HG03135 (cell line): Measurements from ENCODE around the gene PABPC5.

ENCODE experiments used
- ATAC-seq: cut with Tn5 transposase; IDR thresholded peaks from one replicate; pipeline ENCODE4 v1.9.1; 2021; ENCODE audit warnings: mild to moderate bottlenecking, moderate library complexity; ENCODE audit not compliant: unreplicated experiment

Gene PABPC5

GRCh38 chrX:91434351-91435168 is at the start of gene PABPC5:
Gene PABPC5 (plus strand): TSS chrX:91434839. CDS start chrX:91435578, 739 bp downstream.
- no peak for ATAC-seq

- no peak for ATAC-seq
Measured at GRCh38 chrX:91389026-91389425, 45.6 kb upstream of the PABPC5 start.

GRCh38 chrX:91414713-91415112 is 19.9 kb upstream of the PABPC5 start:
- no peak for ATAC-seq

GRCh38 chrX:91435395-91435794 is 756 bp downstream of the PABPC5 start:
- no peak for ATAC-seq
